Lower leg skin (tissue), 4 donors: Measurements from ENCODE around the gene STK33. TPM values are rescaled to one million over a fixed set of nuclear protein-coding genes. Genes with fewer than 3 reads are reported as not detected.

ENCODE experiments used
- DNase-seq, 2 donors: peaks; one replicate each; pipeline ENCODE4 v3.0.0-alpha.2; 2019; ENCODE audit warnings: low spot score in 2 of 2
- H3K4me3 ChIP-seq: fragments of 200-600 bp; sonication (generic); 2 replicates; pipeline ENCODE4 v1.5.1; 2017; ENCODE audit warnings: mild to moderate bottlenecking, low read depth; ENCODE audit not compliant: poor library complexity, severe bottlenecking
- POLR2A ChIP-seq, 2 donors: fragments of 450-650 bp; IDR thresholded peaks; one replicate each; pipeline ENCODE4 v1.6.1; 2016 to 2017; ENCODE audit warnings: antibody characterized with exemption in 2 of 2, mild to moderate bottlenecking in 1 of 2, moderate library complexity in 1 of 2
- WGBS, 2 donors: methylation state at CpG; one replicate each; pipeline ENCODE4 v1.1.5; 2018; 5-methylcytosine and 5-hydroxymethylcytosine counted together
- intact Hi-C: fragments of 100-400 bp; cut with DNase I; formaldehyde crosslinking; loops from one replicate; pipeline ENCODE4 v1.15.0; 2023; ENCODE audit warnings: low total_unique reads
- total RNA-seq, 4 donors: library from RNA; depleted of rRNA; stranded (reverse); fragments of >200 nt; gene quantifications; one replicate each; pipeline ENCODE4 v1.1.0, GENCODE V29; 2016
- TF ChIP-seq, protein P1 (sequence below), 3 donors: fragments of 450-650 bp; IDR thresholded peaks; one replicate each; pipeline ENCODE4 v1.5.1; 2016; ENCODE audit warnings: antibody characterized with exemption in 3 of 3, mild to moderate bottlenecking in 3 of 3, moderate library complexity in 2 of 3

The STK33 gene
- total RNA-seq, 4 donors from 2014 or later, result 0.23 to 6.5 (median 0.29) TPM; not detected in 1

DNA sequence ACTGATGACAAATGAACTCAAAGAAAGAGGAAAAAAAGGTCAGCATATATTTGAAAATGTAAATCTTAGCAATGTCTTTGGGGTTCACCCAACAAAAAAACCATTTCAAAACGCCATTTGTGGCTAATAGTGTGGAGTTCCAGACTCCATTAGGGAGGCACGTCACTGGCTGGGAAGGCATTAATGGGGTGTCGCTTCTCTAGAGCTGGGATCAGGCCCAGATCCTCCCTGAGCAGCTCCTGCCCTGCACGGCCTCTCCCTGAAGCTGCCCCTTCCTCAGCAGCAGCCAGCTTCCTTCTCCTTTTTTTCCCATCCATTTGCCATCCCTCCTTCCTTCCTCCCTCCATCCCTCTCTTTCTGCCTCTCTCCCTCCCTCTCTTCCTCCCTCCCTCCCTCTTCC, 231.5 kb downstream of the STK33 start:
- WGBS, 2 donors, result 51 to 52% methylated on average over 4 of the region's 4 CpGs
- DNase-seq, result no peak
- TF ChIP-seq, protein P1, sequence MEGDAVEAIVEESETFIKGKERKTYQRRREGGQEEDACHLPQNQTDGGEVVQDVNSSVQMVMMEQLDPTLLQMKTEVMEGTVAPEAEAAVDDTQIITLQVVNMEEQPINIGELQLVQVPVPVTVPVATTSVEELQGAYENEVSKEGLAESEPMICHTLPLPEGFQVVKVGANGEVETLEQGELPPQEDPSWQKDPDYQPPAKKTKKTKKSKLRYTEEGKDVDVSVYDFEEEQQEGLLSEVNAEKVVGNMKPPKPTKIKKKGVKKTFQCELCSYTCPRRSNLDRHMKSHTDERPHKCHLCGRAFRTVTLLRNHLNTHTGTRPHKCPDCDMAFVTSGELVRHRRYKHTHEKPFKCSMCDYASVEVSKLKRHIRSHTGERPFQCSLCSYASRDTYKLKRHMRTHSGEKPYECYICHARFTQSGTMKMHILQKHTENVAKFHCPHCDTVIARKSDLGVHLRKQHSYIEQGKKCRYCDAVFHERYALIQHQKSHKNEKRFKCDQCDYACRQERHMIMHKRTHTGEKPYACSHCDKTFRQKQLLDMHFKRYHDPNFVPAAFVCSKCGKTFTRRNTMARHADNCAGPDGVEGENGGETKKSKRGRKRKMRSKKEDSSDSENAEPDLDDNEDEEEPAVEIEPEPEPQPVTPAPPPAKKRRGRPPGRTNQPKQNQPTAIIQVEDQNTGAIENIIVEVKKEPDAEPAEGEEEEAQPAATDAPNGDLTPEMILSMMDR (IDR thresholded peaks at IDR 0.05), result no peak
- no peak for TF ChIP-seq POLR2A (IDR thresholded peaks at IDR 0.05)
- intact Hi-C loops, result no loop called here
- no peak overlapping the region for H3K4me3 ChIP-seq

DNA sequence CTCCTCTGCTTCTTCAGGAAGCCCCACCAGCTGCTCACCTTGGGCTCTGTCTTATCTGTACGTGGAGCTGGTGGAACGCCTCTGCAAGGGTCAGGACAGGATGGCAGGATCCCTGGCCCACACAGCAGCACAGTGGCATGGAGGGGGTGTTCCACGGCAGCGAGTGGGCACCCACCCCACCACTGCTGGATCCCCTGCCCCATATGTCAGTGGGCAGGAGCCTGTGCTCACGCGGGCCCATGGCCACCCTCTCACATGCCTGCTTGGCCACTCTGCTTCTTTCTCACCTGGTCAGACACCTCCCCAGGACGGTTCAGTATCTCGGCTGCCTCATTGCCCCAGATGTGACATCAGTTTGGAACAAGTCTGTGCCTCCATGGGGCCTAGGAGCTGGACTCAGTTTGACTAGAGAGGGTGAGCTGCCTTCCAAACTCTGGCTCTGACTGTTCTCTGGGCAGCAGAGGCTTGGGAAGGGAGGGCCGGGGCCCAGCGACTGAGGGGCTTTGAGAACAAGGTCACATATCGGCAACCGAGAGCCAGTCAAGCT, 232.3 kb downstream of the STK33 start:
- intact Hi-C loops, result no loop called here
- TF ChIP-seq, protein P1 (IDR thresholded peaks at IDR 0.05), result no peak
- no peak for TF ChIP-seq POLR2A (IDR thresholded peaks at IDR 0.05)
- H3K4me3 ChIP-seq, result no peak overlapping the region
- 92 to 97% methylated on average over 11 to 12 of the region's 12 CpGs for WGBS, 2 donors
- no peak for DNase-seq

DNA sequence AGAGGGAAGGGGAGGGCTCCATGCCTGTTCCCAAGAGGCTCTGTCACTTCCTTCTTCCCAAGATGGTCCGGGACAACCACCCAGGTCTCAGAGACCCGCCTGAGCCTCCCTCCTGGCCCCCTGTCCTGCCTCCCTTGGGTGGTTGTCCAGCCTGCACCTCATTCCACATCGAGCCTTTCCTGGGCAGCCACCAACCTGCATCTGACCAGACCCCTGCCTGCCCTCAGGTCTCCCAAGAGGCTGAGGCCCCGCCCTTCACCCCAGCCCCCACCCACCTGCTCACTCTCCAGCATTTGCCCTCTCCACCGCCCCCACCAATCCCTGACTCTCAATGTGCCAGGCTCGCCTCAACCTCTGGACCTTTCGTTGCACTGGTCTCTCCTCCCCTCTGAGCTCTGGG, 232.8 kb downstream of the STK33 start:
- no peak for DNase-seq
- TF ChIP-seq, protein P1 (IDR thresholded peaks at IDR 0.05), result no peak
- no peak for TF ChIP-seq POLR2A (IDR thresholded peaks at IDR 0.05)
- H3K4me3 ChIP-seq, result no peak overlapping the region
- 90 to 92% methylated on average over 7 of the region's 7 CpGs for WGBS, 2 donors
- intact Hi-C loops, result no loop called here

DNA sequence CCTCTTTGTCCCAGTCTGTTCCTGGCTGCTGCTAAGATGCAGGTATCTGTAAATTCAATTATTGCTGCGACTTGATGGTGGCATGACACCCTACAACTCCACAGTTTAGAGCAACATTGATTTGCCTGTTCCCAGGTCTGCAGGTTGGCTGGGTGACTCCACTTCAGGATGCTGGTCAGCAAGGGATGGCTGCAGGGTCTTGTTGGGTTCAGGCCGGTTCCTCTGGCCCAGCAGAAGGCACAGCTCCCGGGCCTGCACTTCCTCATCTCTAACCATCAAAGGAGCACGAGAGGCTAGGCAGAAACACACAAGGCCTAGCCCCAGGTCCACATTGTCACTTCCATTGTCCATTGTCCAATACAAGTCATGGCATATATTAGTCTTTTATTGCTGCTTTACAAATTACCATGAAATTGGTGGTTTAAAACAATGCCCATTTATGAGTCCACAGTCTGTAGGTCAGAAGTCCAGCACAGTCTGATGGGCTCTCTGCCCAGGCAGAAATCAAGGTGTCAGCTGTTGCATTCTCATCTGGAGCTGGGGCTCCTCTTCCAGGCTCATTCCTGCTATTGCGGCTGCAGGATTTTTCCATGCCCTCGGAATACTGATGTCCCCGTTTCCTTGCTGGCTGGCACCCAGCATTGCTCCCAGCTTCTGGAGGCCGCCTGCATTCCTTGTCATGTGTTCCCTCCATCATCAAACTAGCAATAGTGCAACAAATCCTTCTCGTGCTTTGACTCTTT, 233.8 kb downstream of the STK33 start:
- DNase-seq, result no peak
- 77 to 85% methylated on average over 9 of the region's 9 CpGs for WGBS, 2 donors

DNA sequence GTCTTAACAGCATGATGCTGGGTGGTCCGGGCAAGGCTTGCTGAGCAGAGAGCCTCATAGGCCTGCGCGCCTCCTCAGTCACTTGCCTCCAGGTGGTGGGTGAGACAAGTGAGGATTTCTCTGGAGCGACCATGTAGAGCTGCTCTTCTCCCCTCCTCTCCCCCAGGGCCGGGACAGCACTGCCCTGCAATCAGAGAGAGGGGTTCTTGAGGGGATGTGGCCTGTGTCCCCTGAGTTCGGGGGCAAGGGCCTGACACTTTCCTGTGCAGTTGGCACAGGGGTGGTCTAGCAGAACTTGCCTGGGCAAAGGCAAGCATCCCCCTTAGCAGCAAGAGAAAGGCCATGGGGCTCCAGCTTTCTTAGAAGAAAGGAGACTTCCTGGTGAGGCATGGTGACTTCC, 234.5 kb downstream of the STK33 start:
- no peak for TF ChIP-seq POLR2A (IDR thresholded peaks at IDR 0.05)
- TF ChIP-seq, protein P1 (IDR thresholded peaks at IDR 0.05), result no peak
- WGBS, 2 donors, result 94% methylated on average over 6 of the region's 6 CpGs
- no peak for DNase-seq
- intact Hi-C loops, result no loop called here
- no peak overlapping the region for H3K4me3 ChIP-seq

More for the DNA sequence above, 233.8 kb downstream of the STK33 start:
- TF ChIP-seq, protein P1 (IDR thresholded peaks at IDR 0.05), result no peak
- no peak for TF ChIP-seq POLR2A (IDR thresholded peaks at IDR 0.05)
- intact Hi-C loops, result no loop called here
- H3K4me3 ChIP-seq, result no peak overlapping the region
